Activated T-cell treated with anti-CD3 and anti-CD28 coated beads, Interleukin-2, amount 50 U/mL, for 24 hours (primary cell): ENCODE results near the gene GJC3.
"Not testable (repeated sequence)": the region's sequence is repeated elsewhere in the genome, so short reads cannot be mapped to it uniquely, and the experiment has no call there.

Experiments used
- DNase-seq: peaks from one replicate; pipeline ENCODE4 v3.0.0-alpha.2; 2020
- H3K27ac Mint-ChIP-seq: 2 replicates; pipeline ENCODE4 v1.8.0; 2020; ENCODE audit warnings: mild to moderate bottlenecking, mixed read lengths
- H3K27me3 Mint-ChIP-seq: 2 replicates; pipeline ENCODE4 v1.8.0; 2020; ENCODE audit warnings: mixed read lengths
- H3K36me3 Mint-ChIP-seq: 2 replicates; pipeline ENCODE4 v1.8.0; 2020; ENCODE audit warnings: low read depth, mixed read lengths
- H3K4me1 Mint-ChIP-seq: 2 replicates; pipeline ENCODE4 v1.8.0; 2020; ENCODE audit warnings: low read depth, mixed read lengths
- H3K4me3 Mint-ChIP-seq: 2 replicates; pipeline ENCODE4 v1.8.0; 2020; ENCODE audit warnings: mild to moderate bottlenecking, moderate library complexity, mixed read lengths
- H3K9me3 Mint-ChIP-seq: 2 replicates; pipeline ENCODE4 v1.8.0; 2020; ENCODE audit warnings: mixed read lengths

GJC3 gene

DNA sequence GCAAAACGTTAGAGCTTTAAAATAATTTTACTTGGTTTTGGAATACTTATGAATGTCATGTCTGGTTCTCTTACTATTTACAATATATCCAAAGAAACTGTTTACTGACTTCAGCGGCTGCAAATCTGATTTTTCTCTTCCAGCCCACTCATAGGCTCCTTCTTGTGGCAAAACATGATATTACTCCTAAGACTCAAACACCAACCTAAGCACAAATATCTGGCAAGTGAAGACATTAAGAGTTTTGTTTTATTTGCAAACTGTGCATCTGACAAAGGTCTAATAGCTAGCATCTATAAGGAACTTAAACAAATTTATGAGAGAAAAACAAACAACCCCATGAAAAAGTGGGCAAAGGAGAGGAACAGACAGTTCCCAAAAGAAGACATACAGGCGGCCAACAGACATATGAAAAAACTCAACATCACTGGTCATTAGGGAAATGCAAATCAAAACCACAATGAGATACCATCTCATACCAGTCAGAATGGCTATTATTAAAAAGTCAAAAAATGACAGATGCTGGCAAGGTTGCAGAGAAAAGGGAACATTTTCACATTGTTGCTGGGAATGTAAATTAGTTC lies 20.3 kb upstream of the GJC3 start:
- Mint-ChIP-seq H3K9me3 (peaks cover 9% of the 10 kb centered on the region), H3K27ac (no peak overlapping the region), H3K4me3 (no peak overlapping the region), H3K27me3 (peaks cover 17% of the 10 kb centered on the region), H3K4me1 (peaks cover 6% of the 10 kb centered on the region), H3K36me3 (no peaks in the 10 kb centered on the region)
- no peak for DNase-seq

DNA sequence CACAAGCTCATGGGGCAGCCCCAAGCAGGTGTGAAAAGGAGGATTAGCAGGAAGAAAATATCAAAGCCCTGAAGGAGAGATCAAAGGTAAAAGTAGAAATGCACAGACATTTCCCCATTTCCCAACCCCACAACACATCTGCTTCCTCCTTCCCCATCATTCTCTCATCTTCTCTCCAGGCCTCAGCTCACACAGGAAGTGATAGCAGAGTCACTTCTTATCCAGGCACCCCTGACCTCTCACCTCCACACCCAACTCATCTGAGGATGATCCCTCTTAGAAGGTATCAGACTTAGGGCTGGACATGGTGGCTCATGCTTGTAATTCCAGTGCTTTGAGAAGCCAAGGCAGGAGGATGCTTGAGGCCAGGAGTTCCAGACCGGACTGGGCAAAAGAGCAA lies 18.2 kb upstream of the GJC3 start:
- H3K27ac Mint-ChIP-seq, result no peak overlapping the region
- peaks cover 9% of the 10 kb centered on the region for H3K9me3 Mint-ChIP-seq
- H3K36me3 Mint-ChIP-seq, result no peaks in the 10 kb centered on the region
- peaks cover 6% of the 10 kb centered on the region for H3K4me1 Mint-ChIP-seq
- no peak for DNase-seq
- no peak overlapping the region for H3K4me3 Mint-ChIP-seq
- peaks cover 17% of the 10 kb centered on the region for H3K27me3 Mint-ChIP-seq

- Mint-ChIP-seq H3K4me1 (peaks cover 6% of the 10 kb centered on the region), H3K4me3 (no peak overlapping the region), H3K27me3 (peaks cover 20% of the 10 kb centered on the region), H3K36me3 (no peaks in the 10 kb centered on the region), H3K9me3 (no peaks in the 10 kb centered on the region), H3K27ac (no peak overlapping the region)
- DNase-seq, result no peak
Observed at GRCh38 chr7:99944497-99945070, 15.2 kb upstream of the GJC3 start.

DNA sequence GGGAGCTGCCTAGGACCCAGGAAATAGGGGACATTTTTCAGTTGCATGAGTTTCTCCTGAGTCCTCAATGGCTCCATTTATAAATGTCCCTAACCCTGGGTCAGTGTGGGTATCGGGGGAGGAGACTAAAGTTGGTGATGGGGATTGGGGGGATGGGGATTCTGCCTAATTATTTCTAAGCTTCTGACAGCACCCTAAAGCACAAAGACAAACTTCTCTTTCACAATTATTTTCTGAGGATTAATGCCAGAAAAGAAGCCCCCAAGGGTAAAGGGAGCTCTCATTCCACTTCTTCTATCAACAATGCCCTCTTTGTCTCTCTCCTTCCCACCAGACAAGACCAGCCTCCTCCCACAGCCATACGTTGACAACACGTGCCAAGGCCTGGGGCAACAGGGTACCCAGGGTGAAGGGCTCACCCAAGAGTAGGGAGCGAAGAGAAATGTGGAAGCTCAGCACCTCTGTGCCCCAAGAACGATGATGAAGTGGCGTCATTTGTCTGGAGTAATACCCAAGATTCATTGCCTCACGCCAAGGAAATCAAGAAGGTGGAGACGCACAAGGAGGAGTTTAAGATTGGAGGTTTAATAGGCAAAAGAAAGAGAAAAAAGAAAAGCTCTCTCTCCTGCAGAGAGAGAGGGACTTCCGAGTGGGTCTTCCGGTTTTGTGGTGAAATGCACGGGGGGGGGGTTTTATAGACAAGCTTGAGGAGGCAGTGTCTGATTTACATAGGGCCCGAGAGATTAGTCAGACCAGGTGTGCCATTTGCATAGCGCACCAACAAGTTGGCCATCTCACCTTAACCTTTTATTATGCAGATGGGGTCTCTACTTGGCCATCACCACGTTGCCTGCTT lies 14.4 kb upstream of the GJC3 start:
- H3K9me3 Mint-ChIP-seq, result peaks cover 5% of the 10 kb centered on the region
- peaks cover 6% of the 10 kb centered on the region for H3K4me1 Mint-ChIP-seq
- H3K36me3 Mint-ChIP-seq, result no peaks in the 10 kb centered on the region
- DNase-seq, result no peak
- peak overlapping the region; percentile 28 for H3K4me3 Mint-ChIP-seq
- peak overlapping the region; percentile 19 for H3K27ac Mint-ChIP-seq
- H3K27me3 Mint-ChIP-seq, result peaks cover 24% of the 10 kb centered on the region

DNA sequence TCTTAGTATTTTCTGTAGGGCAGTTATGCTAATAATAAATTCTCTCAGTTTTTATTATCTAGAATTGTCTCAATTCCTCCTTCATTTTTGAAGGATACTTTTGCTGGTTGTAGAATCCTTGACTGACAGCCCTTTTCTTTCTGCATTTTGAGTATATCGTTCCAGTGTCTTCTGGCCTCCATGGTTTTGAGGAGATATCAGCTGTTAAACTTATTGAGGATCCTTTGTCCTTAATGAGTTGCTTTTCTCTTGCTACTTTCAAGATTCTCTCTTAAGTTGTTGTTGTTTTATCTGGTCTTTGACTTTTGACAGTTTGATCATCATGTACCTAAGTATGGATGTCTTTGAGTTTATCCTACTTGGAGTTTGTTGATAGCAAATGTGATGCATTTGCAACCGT lies 8.9 kb upstream of the GJC3 start:
- H3K36me3 Mint-ChIP-seq, result no peaks in the 10 kb centered on the region
- peaks cover 21% of the 10 kb centered on the region for H3K27me3 Mint-ChIP-seq
- H3K27ac Mint-ChIP-seq, result no peak overlapping the region
- DNase-seq, result no peak
- no peak overlapping the region for H3K4me3 Mint-ChIP-seq
- peaks cover 13% of the 10 kb centered on the region for H3K9me3 Mint-ChIP-seq
- H3K4me1 Mint-ChIP-seq, result peaks cover 12% of the 10 kb centered on the region

DNA sequence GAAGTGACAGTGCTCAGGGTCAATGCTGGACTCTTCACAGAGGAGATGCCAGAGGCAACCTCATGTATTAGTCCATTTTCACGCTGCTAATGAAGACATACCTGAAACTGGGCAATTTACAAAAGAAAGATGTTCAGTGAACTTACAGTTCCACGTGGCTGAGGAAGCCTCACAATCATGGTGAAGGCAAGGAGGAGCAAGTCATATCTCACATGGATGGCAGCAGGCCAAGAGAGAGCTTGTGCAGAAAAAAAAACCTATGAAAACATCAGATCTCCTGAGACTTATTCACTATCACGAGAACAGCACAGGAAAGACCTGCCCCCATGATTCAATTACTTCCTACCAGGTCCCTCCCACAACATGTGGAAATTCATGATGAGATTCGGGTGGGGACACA lies 5.6 kb upstream of the GJC3 start:
- peaks cover 13% of the 10 kb centered on the region for H3K9me3 Mint-ChIP-seq
- not testable (repeated sequence) for H3K36me3 Mint-ChIP-seq, DNase-seq, H3K4me3 Mint-ChIP-seq, H3K27ac Mint-ChIP-seq
- peaks cover 19% of the 10 kb centered on the region for H3K4me1 Mint-ChIP-seq
- peaks cover 13% of the 10 kb centered on the region for H3K27me3 Mint-ChIP-seq

DNA sequence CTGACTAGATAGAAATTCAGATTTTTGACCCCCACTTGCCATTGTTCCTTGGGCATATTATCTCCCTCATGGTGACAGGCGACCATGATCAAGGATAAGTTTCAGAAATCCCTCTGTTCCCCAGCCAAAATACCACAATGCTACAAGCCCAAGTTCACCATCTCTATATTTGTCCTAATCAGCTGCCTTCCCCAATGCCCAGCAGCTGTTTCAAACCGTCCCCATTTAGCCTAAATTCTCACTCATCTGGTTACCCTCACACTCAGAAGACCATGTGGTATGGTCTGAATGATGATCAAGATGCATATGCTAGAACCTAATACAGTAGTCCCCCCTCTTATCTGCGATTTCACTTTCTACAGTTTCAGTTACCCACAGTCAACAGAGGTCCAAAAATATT lies 956 bp upstream of the GJC3 start:
- no peak overlapping the region for H3K4me3 Mint-ChIP-seq
- H3K27ac Mint-ChIP-seq, result no peak overlapping the region

DNA sequence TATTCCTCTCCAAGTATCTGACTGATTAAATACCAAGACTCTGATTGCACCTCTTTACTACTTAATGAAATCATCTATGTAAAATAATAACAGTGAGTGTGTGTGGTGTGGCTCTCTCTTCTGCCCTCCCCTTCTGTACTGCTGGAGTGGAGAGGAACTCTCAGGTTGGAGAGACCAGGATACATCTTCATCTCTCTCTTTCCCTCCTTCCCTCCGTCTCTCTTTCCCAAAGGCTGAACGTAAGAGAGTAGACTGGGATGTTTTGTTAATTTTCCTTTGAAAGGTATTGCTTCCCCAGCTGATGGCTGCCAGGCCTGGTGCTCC lies 272 bp upstream of the GJC3 start:
- DNase-seq, result no peak
- peak overlapping the region; percentile 70 for H3K27ac Mint-ChIP-seq
- H3K27me3 Mint-ChIP-seq, result peaks cover 16% of the 10 kb centered on the region
- H3K4me1 Mint-ChIP-seq, result peaks cover 26% of the 10 kb centered on the region
- no peaks in the 10 kb centered on the region for H3K9me3 Mint-ChIP-seq
- peak overlapping the region; percentile 74 for H3K4me3 Mint-ChIP-seq
- no peaks in the 10 kb centered on the region for H3K36me3 Mint-ChIP-seq

More for the DNA sequence above, 956 bp upstream of the GJC3 start:
- H3K36me3 Mint-ChIP-seq, result no peaks in the 10 kb centered on the region
- DNase-seq, result no peak
- H3K27me3 Mint-ChIP-seq, result peaks cover 18% of the 10 kb centered on the region
- peaks cover 33% of the 10 kb centered on the region for H3K4me1 Mint-ChIP-seq
- H3K9me3 Mint-ChIP-seq, result no peaks in the 10 kb centered on the region

GRCh38 chr7:99928188-99928587 lies 1.2 kb downstream of the GJC3 start:
- H3K4me3 Mint-ChIP-seq, result no peak overlapping the region

DNA sequence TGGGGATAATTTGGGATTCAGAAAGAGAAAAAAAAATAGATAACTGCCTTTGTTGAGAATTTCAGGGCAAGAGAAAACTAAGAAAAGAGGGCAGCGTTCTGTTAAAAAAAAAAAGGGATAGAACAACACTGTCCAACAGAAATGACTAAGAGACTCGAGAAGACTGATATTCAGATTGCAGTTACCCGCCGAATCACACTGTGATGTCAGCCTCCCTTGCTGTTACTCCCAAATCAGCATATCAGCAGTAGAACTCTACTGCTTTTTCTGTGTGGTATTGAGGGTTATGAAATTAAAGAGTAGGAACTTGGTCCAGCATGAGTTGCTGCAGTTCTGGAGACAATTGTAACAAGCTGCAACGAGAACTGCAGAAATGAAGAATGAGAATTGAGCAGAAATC lies 1.9 kb downstream of the GJC3 start:
- H3K4me1 Mint-ChIP-seq, result peaks cover 24% of the 10 kb centered on the region
- H3K9me3 Mint-ChIP-seq, result no peaks in the 10 kb centered on the region
- no peaks in the 10 kb centered on the region for H3K36me3 Mint-ChIP-seq
- H3K27ac Mint-ChIP-seq, result no peak overlapping the region
- peaks cover 16% of the 10 kb centered on the region for H3K27me3 Mint-ChIP-seq
- H3K4me3 Mint-ChIP-seq, result no peak overlapping the region
- no peak for DNase-seq

More at GRCh38 chr7:99928188-99928587, 1.2 kb downstream of the GJC3 start:
- H3K27me3 Mint-ChIP-seq, result peaks cover 16% of the 10 kb centered on the region
- H3K36me3 Mint-ChIP-seq, result no peaks in the 10 kb centered on the region
- H3K27ac Mint-ChIP-seq, result no peak overlapping the region
- H3K9me3 Mint-ChIP-seq, result no peaks in the 10 kb centered on the region
- DNase-seq, result no peak
- H3K4me1 Mint-ChIP-seq, result peaks cover 24% of the 10 kb centered on the region

GRCh38 chr7:99926321-99926720 lies 3.1 kb downstream of the GJC3 start:
- Mint-ChIP-seq H3K4me3 (no peak overlapping the region), H3K27ac (no peak overlapping the region), H3K9me3 (no peaks in the 10 kb centered on the region), H3K36me3 (peaks cover 9% of the 10 kb centered on the region), H3K4me1 (peaks cover 24% of the 10 kb centered on the region), H3K27me3 (peaks cover 16% of the 10 kb centered on the region)
- no peak for DNase-seq

DNA sequence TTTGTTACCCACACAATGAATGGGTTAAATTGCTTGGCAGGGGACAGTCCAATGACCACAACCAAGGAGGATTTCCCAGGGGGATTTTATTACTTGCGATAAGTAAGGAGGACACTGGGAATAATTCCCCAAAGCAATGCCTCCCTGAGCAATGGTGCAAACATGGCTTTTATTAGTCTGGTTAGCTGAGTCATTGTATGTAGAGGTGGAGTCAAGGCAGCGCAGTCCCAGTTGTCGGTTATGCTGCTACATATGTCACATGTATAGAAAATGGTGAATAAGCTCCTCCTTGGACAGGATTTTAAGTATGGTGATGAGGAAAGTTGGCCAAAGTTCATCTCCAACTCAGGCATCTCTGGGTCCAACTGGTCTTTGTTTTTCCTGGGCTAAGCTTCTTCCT lies 6.2 kb downstream of the GJC3 start:
- Mint-ChIP-seq H3K4me1 (peaks cover 15% of the 10 kb centered on the region), H3K4me3 (no peak overlapping the region)

DNA sequence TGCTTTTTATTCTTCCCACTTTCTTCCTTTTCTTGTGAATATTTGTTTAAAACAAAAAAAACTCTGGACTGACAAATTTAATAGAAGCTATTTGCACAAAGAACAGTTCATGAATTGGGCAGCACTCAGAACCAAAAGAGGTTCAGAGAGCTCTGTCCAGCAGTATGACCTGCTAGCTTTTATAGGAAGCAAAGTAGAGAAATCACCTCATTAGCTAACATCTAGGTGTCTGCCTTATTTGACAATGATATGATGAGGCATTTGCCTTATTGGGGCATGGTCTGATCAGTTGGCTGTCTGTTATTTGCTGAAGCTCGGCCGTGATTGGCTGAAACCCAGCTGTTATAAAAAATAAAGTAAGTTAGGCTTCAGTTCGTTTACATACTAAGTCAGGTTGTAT lies 9.3 kb downstream of the GJC3 start:
- H3K27me3 Mint-ChIP-seq, result no peaks in the 10 kb centered on the region
- peaks cover 42% of the 10 kb centered on the region for H3K4me1 Mint-ChIP-seq
- no peak for DNase-seq
- H3K27ac Mint-ChIP-seq, result peak overlapping the region; percentile 99
- no peaks in the 10 kb centered on the region for H3K9me3 Mint-ChIP-seq
- H3K4me3 Mint-ChIP-seq, result peak overlapping the region; percentile 99
- H3K36me3 Mint-ChIP-seq, result peaks cover 55% of the 10 kb centered on the region

More for the DNA sequence above, 6.2 kb downstream of the GJC3 start:
- peaks cover 13% of the 10 kb centered on the region for H3K27me3 Mint-ChIP-seq
- H3K27ac Mint-ChIP-seq, result no peak overlapping the region
- no peak for DNase-seq
- H3K36me3 Mint-ChIP-seq, result peaks cover 27% of the 10 kb centered on the region
- no peaks in the 10 kb centered on the region for H3K9me3 Mint-ChIP-seq

DNA sequence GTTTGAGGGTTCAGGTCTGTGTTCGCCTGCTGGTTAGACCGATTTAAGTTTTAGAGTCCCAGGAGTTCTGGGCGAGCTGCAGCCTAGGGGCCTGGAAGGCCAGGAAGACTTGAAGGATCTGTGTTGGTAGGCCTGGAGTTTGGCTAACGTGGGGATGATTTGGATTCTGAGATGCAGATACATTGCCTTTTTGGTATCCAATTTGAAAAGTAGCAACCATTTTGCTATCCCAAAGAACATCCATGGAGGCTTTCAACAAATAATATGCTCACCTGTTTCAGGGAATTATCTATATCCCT lies 9.7 kb downstream of the GJC3 start:
- H3K4me3 Mint-ChIP-seq, result peak overlapping the region; percentile 99
- no peaks in the 10 kb centered on the region for H3K9me3 Mint-ChIP-seq
- H3K27ac Mint-ChIP-seq, result peak overlapping the region; percentile 99
- H3K27me3 Mint-ChIP-seq, result no peaks in the 10 kb centered on the region
- H3K36me3 Mint-ChIP-seq, result peaks cover 58% of the 10 kb centered on the region
- no peak for DNase-seq
- peaks cover 45% of the 10 kb centered on the region for H3K4me1 Mint-ChIP-seq
